Nucleus accumbens (tissue), 56 donors: Measurements from ENCODE around the gene TSPOAP1.

ENCODE experiments used
- DNase-seq, 56 donors: peaks; one replicate each; lab custom pipeline; 2025; lab: John Stamatoyannopoulos, UW

The TSPOAP1 gene

DNA sequence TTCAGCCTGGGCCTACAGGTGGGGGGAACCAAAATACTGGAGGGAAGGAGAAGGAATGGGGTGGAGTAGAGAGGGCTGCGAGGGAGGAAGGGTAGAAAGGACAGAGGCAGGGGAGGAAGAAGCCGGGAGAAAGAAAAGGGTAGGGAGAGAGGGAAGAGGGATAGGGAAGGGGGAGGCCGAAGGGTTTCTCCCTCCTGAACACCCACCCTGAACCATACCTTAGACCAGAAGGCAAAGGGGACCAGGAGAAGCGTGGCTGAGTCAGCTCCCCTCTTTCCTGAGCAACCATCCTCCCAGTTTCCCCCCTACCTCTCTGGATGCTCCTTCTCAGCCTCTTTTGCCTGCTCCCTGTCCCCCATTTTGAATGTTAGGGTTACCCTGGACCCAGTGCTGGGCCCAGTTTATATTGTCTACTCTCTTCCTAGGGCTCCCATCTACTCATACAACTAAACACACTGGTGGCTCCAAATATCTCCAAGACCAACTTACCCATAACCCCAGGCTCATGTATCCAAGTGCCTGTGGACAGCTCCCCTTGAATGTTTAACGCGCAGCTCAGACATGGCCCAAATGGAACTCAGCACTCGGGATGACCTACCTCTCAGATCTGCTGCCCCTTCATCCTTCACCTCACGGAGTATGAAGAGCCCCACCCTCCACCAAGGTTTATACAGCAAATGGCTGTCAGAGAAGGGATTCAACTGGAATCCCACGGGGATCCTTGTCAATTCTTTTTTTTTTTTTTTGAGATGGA, 7.8 kb downstream of the TSPOAP1 start:
- DNase-seq: no peak

DNA sequence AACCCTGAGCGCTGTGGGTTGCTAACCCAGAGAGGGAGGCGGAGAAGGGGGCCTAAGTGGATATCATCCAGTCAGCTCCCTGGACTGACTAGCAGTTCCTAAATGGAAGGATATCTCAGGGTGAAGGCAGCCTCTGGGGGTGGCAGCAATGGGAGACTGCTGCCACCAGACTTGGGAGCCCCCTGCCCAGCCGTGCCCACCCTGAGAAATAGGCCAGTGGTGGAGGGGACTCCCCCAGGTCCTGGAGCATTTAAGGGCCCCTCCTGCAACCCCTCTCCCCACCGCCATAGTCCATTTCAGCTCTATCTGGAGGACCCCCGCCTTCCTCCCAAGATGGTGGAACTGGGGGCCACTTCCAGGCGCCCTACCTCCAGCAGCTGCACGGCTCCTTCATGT, 8.4 kb downstream of the TSPOAP1 start:
- DNase-seq: no peak

- DNase-seq: no peak
Observed at GRCh38 chr17:58319173-58320162, 9.1 kb downstream of the TSPOAP1 start.

DNA sequence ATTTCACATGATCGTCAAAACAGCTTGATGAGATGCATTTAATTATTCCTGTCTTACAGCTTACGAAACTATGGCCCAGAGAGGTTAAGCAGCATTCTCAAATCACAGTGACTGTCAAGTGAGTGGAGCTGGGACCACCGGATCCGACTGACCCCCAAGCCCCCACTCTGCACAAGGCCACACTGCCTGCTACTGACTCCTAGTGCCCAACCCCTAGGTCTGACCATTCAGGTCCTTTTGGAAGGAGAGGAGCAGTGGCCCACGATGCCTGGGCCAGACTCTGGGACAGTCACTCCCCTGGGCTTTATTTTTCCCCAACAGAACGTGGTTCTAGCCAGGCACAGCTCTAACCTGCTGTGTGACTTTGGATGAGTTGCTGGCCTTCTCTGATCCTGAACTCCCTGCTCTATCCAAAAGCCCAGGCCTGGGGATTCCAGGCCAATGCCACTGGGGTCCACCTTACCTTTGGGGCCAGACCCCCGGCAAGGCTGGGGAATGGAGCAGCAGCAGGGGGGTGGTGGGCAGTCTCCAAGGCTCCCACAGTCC, 9.9 kb downstream of the TSPOAP1 start:
- no peak for DNase-seq

DNA sequence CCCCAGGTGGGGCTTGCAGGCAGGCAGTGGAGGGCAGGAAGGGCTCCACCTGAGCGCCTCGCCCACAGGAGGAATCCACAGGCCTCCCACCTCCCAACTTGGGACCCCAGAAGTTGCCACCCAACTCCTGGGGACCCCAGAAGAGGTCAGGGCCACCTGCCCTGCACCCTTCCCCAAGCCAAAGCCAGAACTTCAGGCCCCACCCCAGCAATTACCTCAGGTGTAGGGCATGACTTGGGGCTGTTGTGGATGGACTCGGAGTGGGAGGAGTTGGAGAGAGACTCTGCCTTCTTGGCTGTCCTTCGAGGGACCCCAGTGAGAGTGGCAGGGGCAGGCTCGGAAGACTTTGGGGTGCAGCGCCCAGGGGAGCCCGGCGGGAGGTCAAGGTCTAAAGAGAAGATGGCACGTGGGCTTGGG, 10.5 kb downstream of the TSPOAP1 start:
- DNase-seq: no peak

DNA sequence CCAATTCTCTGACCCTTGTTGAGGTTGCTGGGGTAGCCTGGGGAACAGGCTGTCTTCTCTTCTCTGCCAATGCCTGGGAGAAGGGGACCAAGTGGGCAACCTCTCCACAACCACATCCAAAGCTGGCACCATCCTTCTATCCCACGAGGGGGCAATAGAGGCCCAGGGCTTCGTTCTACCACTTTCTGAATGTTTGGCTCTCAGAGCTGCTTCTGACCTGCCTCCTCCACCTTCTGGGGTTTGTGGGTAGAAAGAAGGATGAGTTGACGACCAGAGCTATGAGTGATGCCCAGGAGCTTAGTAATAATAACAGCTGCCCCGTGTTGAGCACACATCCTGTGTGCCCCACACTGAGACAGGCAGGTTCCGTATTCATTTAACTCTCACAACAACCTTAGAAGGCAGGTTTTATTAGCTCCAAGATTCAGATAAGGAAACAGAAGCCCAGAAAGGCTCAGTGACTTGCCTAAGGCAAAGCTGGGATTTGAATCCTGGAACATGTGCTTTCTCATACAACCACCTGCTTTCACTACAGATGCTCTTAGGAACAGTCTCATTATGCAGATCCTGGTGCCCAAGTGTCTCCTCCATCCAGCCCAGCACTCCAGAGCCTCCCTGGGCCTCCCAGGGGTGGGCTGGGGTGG, 11.1 kb downstream of the TSPOAP1 start:
- peak in 1 of 56 donors; percentile 46 for DNase-seq

DNA sequence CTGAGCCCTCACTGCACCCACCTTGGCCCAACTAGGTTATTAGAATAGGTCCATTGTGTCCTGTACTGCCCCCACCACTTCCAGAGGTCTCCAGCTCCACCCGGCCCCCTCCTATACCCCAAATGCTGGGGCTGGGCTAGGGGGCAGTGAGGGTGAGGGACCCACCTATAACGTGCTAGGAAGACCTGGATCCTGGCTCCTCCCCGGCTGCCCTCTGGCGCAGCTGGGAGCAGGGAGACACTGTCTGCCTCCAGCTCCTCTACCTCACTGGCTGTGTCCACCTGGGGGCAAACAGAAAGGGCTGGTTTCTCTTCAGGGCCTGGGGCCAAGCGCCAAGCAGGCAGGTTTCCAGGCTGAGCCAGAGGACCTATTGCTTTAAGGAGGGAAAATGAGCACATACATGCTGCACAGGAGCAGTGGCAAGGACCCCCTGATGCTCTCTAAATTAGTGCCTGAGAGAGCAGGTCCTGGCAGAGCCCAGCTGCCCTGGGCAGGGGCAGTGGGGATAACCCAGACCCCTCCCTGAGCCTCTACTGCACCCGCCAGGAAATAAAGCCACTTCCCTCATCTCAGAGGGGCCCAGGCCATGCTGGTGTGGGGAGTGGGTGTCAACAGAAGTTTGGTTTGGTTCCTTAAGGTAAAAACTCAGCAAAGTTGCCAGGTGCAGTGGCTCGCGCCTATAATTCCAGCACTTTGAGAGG, 12.2 kb downstream of the TSPOAP1 start:
- no peak for DNase-seq

GRCh38 chr17:58315750-58316149, 12.8 kb downstream of the TSPOAP1 start:
- DNase-seq: no peak

DNA sequence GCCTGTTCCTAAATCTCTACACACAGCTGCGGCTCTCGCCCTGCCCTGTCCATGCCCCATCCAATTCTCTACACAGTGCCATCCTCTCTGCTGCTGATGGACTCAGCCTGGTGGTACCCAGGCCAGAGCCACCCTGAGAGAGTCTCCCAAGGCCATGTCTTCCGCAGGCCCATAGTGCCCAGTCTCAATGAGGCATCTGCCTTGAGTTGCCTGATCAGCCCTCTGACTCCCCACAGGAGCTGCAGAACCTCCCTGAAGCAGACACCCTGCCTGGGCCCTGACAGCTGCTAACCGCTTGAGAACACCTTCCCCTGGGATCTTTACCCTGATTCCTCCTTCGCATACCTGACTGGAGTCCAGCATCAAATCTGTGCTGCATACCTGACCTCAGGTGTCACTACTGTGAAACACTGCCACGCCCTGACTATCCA, 13.3 kb downstream of the TSPOAP1 start:
- no peak for DNase-seq

DNA sequence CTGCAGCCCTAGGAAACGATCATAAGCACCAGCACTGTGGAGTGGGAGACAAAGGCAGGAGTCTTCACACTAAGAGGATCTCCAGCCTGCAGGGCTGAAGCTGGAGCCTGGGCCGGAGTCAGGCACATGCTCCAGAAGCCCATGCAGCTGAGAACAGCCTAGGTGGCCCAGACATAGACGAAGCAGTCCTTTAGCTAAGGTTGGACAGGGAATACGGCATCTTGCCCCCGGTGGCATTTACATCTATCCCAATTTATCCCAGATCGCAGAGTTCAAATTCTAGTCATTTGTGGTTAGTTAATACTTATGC, 13.9 kb downstream of the TSPOAP1 start:
- no peak for DNase-seq

GRCh38 chr17:58313815-58314705, 14.5 kb downstream of the TSPOAP1 start:
- no peak for DNase-seq

GRCh38 chr17:58312829-58313228, 15.8 kb downstream of the TSPOAP1 start:
- no peak for DNase-seq

DNA sequence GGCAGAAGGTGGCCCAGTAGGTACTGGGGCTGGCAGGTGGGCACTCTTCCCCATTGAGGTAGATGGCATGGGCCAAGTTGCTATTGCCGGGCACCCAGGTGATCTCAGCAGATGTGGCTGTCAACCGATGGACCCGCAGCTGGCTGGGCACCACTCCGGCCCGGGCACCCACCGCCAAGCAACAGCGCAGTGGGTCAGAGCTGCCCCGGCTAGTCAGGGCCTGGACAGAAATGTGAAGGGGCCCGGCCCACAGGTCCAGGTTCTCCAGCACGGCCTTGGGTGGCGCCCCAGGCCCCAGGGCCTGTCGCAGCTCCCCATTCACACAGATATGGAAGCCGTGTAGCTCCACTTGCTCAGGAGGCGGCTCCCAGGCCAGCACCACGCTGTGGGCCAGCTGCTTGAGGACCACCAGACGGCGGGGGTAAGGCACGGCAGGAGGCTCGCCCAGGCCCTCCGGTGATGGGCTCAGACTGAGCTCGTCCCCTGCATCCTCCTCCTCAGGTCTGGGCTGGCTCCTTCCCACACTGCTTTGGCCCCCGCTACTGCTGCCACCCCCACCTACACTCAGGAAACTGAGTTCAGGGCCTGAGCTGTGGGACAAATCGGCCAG, 16.5 kb downstream of the TSPOAP1 start:
- no peak for DNase-seq

- DNase-seq: no peak
Observed at GRCh38 chr17:58311429-58311894, 17.1 kb downstream of the TSPOAP1 start.

DNA sequence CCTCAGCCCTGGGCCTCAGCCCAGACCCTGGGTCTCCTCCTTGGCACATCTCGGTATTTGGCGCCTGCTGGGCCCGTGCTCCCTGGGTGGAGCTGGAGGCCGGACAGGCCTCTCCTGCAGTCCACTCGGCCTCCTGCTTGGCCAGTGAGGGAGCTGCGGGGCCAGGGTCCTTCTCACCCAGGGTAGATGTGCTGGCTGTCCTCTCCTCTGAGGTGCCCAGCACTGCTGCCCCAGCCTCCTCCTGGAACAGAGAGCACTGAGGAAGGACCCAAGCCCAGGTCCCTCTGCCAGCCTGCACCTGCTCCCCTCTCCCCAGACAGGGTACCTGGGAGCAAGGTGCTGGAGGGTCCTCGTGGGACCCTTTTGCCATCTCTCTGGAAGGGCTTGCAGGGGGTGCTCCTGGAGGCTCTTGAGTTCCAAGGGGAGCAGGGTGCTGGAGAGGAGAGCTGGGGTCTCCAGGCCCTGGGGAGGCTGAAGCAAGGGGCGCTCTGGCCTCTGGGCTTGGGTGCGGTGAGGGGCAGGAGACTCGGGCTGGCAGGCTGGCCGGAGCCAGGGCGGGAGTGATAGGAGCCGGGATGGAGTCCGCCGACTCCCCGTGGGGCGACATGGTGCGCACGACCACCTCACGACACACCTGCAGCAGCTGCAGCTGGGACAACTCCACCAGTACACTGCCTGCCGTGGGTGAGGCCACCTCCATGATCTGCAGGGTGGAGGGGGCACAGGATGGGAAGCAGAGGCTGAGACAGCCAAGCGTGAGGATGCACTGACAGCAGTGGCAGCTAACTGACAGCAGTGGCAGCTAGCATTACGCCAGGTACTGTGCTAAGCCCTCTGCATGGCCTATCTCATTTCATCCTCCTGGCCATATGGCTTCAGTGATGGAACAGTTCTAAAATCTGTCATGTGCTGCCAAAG, 17.8 kb downstream of the TSPOAP1 start:
- DNase-seq: no peak

DNA sequence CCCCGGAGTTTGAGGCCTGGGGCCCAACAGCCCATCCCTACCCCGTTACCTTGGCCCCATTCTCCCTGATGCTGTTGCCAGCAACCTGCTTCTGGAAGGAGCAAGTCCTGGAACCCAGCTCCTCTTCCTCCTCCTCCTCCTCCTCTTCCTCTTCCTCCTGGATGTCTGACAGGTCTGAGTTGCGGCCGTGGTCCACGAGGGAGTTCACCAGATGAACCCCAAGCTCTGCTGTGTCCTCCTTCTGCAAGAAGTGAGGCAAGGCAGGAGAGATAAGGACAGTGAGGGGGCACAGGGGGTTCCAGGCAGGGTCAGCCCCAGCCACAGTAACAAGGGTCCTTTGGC, 18.7 kb downstream of the TSPOAP1 start:
- DNase-seq: no peak
